Limb (tissue), 2 donors: ENCODE data around the gene MEF2C.

ENCODE experiments used
- DNase-seq, 2 donors: peaks; one replicate each; pipeline ENCODE4 v3.0.0-alpha.2; 2016; ENCODE audit errors: extremely low spot score in 2 of 2

Gene MEF2C

DNA sequence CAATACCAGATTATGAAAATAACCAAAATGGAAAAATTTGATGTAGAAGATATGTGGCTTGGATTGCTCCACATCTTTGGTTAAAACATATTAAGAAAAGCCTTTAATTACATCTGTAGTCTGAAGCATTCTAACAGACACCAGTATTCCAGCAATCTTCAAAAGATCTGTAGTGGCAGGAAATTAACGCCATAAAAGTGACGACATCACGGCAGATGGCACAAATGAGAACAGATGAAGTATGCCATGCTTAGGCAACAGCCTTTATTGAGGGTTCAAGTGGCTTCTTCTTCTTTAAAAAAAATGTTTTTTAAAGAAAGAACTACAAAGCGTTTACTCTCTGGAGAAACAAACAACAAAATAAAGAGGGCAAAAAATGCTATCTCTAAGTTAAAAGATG is 164.2 kb downstream of the MEF2C start:
- no peak for DNase-seq

DNA sequence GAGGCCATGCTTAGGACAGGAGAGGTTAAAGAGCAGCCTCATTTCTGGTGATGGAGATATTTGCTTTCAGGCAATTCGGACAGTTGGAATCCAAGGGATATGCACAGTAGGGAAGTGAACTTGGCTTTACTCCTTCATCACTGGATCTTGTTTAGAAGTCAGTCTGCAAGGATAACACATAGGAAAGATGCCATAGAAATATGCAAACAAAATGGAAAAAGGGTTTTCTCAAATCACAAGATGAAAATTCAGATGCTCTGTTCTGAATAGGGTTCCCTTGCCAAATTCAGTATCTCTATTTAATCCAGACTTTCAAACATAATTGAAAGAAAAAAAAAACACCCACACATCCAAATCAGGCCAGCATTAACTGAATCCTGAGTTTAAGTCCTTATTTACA is 166.9 kb downstream of the MEF2C start:
- DNase-seq, result no peak

GRCh38 chr5:88715503-88715902 is 167.5 kb downstream of the MEF2C start:
- DNase-seq, result no peak

DNA sequence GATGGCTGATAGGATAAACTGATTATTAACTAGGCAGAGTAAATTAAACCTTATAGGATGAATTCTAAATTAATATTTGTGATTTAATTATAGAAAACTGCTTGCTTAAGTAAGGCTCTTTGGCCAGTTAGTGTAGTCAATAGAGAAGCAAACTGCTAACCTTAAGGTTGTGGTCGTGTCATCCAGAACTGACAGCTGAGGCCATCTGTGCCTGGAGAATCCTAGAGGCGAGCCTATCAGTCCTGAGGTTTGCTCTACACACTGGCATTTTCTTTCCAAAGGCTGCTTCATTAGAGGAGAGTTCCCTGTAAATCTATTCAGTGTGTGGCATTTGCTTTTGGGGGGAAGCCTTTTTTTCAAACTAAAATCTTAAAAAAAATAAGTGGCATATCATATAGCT is 169.2 kb downstream of the MEF2C start:
- no peak for DNase-seq

DNA sequence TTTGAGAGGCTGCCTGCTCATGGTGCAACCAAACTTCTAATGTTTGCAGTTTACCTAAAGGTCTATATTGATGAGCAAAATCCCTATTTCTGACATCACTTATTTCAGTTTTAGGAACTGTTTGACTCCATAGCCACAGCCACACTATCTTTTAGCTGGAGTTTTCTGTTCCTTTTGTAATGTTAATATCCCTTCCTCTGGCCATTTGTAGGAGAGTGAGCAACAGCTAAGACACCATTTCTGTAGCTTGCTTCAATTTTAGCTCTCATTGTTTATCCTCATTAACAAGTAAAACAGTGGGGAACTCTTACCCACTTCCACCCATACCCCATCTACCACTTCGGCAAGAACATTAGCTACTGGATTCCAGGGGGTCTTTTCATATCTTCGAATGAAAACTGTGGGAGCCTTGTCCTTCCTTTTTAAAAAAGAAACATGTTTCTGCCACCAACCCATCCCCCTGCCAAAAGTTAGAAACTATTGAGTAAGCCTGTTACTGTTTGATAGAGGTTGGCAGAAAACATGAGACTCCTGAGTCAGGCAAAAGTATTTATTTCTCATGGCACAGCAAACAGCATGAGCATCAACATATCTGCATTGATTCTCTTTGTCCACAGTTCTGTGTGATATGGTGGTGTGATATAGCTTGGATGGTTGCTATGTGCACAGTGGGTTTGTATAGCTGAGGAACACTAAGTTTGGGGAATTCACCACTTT is 174.1 kb downstream of the MEF2C start:
- no peak for DNase-seq

GRCh38 chr5:88708021-88708420 is 175.0 kb downstream of the MEF2C start:
- DNase-seq, result no peak

DNA sequence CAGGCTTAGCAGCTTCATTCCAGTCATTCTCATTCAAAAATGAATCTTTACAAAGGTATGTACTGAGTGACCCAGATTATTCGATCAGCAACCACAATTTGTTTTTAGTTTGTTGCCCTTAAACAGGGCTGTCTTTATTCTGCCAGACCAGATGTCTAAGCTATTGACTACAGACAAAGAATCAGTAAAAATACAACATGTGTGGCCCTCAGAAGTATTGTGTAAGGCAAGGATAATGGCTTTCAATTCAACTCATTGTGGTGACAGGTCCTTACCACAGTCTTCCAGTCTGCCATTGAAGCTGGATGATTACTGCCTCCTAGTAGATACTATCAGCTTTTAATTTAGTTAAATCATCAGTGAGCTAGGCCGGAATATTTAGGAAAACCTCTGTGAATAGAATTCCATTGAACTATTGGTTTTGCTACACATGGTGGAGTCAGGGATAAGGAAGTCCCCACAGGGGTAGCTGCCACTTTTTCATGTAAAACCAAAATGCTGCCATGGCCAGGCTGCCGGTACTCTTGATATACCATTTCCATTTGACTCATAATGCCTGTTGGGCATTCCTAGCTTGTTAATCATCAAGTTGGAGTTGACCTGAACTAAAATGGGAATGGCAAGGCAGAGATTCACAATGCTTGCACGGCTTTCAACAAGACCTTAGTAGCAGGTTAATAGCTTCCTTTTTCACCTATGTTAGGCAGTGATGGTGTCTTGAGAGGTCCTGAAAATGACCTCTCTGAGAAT is 175.6 kb downstream of the MEF2C start:
- DNase-seq, result no peak

GRCh38 chr5:88702332-88702731 is 180.7 kb downstream of the MEF2C start:
- DNase-seq, result no peak

- DNase-seq, result no peak
Observed at GRCh38 chr5:88700121-88700520, 182.9 kb downstream of the MEF2C start.

DNA sequence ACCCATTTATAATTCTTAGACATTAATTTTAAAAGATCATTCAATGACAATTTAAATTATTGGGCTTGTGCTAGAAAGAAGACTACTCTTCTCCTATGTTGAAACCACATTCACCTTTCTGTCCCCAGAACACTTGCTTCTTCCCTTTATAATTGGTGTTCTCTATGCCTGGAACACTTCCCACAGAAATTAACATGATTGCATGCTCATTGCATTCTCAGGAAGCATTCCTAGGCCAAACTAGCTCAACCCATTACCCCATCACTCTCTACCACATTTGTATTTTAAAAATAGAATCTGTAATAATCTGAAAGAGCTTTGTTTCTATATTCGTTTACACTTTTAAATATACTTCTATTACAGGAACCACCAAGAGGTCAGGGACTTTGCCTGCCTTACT is 184.7 kb downstream of the MEF2C start:
- no peak for DNase-seq

DNA sequence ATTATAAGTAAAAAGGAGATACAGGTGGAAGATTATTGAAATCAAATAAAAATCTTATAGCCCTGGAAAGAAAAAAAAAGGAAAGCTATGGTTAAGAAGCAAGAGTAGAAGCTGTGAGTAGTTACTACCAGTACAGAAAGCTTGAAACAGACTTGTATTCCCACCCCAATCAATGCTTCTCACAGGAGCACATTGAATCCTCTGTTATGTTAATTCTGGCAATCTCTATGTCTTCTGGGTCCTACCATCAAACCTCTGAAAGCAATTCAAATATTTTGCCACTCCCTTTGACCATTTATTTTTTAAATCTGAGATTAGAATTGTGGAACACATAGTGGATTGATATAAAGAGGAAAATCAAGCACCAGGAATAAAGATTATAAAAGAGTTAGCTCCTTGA is 186.5 kb downstream of the MEF2C start:
- DNase-seq, result no peak

DNA sequence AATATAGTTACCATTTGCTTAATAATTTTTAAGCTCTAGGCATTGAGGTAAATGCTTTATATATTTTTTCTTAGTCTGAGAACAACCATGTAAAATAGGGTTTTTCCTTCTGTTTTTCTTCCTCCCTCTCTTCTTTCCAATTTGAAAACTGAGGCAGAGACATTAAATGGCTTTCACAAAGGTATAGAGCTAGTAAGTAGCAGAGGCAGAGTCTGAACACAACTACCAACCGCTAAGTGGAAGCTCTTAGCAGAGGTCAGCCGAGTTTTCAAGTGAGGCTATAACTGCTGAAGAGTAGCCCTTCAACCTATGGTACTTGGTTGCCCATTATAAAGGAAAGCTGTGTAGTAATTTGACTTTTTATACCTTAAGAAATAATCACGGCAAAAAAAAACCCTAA is 187.1 kb downstream of the MEF2C start:
- DNase-seq, result no peak

DNA sequence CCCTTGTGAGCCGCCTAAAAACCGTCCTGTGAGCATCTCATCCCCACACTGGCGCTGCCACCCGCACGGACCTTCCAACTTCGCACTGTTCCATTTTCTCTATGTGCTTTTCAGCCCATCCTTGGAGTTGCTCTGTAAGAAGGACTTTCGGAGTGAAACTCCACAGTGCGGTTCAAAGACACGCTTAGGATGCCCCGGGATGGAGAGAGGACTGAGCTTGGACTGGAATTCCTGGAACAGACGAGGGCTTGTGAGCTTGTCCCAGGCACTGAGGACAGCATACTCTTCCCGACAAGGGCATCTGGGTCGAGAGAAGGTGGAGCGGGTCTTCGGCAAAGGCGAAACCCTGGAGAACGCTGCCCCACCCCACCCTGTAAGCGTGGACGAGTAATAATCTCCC is 187.8 kb downstream of the MEF2C start:
- DNase-seq, result peak in 1 of 2 donors; percentile 45

DNA sequence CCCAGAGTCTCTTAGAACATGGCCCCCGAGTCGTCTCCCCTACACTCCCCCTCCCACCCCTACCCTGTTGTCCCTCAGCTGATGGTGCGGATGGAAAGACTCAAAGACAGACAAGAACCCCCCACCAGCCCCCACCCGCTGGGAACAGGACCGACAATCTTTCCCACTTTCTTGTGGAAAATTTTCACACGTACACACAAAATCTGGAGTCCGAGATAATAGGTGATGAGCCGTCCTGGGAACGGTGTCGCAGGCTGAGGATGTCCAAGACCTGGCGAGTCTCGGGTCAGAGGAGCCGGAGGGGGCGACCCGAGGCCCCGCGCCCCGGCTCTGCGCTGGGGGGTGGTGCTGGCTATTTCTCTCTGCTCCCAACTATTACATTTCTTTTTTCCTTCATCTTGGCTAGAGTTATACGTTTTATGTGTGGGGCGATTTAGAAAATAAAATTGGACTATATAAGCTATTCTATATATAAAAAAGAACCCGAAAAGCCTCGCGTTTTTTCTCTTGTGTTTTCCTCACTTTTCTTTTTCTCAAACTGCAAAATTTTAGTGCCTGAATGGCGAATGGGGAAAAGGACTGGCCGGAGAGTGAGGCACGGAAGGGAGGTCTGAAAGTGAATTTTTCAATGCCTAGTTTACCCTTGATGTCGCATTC is 188.8 kb downstream of the MEF2C start:
- DNase-seq, result peak in 1 of 2 donors; percentile 39

DNA sequence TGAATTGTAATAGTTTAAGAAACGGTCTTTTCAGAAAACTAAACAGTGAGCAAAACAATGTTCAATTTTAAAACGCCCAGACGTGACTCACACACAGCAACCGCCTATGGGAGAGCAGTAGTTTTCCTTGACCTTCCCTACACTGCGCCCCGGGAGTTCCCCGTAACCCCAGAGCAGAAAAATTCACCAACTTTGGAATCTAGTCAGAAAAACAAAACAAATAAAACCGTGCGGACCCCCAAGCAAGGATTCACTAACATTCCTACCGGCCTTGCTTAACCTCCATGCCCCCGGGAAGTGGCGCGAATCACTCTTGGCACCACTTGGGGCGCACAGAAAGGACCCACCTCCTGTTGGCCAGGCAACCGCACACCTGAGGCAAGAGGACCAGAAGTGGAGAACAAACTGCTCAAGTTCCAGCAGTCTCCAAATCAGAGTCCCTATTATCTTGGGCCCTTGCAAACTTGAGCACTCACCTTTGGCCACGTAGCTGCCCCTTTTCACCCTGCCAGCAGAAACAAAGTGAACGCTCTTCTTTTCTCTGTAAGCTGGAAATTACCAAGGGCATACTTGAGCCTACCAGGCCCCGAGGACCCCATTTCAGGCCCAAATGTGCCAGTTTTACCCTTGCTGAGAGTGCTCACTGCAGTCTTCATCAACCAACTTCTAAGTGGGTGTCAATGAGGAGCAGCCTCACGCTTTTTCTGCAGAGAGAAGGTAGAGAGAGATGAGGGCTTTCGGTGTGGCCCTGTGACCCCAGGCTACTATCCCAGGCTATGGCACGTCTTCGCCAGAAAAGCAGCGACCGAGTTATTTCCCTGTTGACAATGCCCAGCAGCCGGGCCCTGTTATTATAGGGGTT is 189.7 kb downstream of the MEF2C start:
- peak in 1 of 2 donors; percentile 47 for DNase-seq

DNA sequence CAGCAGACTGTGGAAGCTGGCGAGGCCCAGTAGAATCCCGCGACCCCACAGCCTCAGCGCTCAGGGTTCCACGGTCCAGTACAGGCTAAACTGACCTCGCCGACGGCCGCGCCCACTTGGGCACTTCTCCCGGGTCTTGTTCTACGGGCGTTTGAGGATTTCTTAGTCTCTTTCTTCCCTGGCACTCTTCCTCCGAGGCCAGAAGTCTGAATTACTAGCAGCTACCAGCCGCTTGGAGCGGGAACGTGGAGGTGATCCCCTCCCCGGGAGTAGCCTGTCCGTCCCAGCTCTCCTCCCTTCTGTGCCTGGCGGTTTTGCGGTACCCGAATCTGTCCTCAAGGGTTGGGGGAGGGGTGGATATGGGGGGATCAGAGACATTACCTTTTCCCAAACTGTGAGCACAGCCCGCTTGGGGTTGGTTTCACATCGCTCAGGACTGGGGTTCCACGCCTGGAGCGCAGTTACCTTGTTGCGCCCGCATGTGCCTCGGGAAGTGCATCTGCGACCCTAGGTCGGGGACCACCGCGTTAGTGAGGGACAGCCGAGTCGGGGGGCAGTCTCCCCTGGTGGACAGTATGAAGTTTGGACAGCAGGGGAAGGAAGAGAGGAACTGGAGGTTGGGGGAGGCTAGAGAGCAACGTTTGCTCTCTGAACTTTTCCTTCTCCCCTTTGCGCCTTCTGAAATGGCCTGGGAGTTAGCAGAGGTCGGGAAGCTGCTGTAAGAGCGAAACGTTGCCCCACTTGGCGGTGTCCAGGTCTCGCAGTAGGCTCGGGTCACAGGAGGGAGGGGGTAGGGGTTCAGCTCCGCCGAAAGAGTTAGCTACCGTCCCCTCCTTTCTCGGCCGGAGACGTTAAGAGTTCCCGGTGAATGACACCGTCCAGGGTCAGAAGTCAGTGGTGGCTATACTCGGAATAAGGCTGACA is 190.8 kb downstream of the MEF2C start:
- peak in 1 of 2 donors; percentile 62 for DNase-seq

DNA sequence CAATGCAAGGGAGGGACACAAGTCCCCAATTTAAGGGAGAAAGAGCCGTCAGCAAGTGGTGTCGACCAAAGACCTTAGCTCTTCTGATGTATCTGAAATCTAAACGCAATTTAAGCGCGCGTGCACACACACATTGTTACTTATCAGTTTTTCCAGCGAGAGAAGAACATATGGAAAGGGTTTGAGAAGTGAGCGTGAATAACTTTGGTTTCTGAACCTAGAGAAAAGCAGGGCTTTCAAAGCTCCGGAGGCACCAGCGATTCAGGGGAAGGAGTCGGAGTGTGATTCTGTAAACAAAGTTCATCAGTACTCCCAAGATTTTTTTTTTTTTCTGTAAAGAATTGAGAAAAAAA is 191.8 kb downstream of the MEF2C start:
- DNase-seq, result no peak

GRCh38 chr5:88690409-88691229 is 192.4 kb downstream of the MEF2C start:
- peak; percentile 82 to 86 for DNase-seq

DNA sequence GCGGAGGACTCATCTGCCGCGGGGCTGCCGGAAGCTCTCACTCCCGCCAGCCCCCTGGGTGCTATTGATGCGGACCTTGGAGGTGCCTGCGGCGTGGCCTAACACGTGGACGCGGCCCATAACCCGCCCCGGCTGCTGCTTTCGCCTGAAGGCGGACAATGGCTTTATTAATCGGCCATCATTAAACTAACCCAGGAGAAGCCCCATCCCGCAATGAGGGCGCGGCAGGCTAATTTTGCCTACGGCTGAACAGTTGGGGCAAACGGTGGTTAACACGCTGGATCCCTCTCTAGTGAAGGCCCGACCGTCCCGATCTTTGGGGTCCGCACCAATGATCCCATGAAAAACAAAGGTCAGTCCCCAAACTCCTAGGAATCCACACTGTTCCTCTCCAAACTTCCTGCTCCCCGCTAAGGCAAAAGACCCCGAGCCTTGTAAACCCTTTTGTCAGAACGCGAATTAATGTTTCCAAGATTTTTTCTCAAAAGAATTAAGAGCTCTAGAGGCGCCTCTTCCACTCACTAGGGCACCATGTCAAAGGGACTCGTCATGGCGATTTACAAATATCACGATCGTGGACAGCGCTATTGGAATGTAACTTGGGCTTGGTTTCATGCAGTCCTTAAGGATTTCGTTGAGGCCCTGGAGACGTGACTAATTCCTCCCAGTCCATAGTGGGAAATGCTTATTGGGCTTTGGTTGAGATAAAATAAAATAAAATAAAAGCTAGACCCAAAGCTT is 193.1 kb downstream of the MEF2C start:
- peak in 1 of 2 donors; percentile 42 for DNase-seq
